Endometrium (tissue), 2 donors: ENCODE results near the gene BCL2L12.

Source experiments
- FAIRE-seq: peaks from 2 replicates; lab custom pipeline; 2012; peaks lifted over from hg19 to GRCh38; lab: Jason Lieb, UNC
- donor health status: control.
- donor health status: control.

Gene BCL2L12

GRCh38 chr19:49685845-49686332, 20.2 kb downstream of the BCL2L12 start:
- FAIRE-seq, result no peak

- no peak for FAIRE-seq
These were observed 20.9 kb downstream of the BCL2L12 start for GRCh38 chr19:49686503-49687088.

GRCh38 chr19:49687150-49687549, 21.4 kb downstream of the BCL2L12 start:
- FAIRE-seq, result no peak

- FAIRE-seq, result no peak
These were observed 22.0 kb downstream of the BCL2L12 start for GRCh38 chr19:49687566-49688316.

GRCh38 chr19:49688531-49689132, 22.9 kb downstream of the BCL2L12 start:
- FAIRE-seq, result no peak

- no peak for FAIRE-seq
These were observed 23.7 kb downstream of the BCL2L12 start, which contains the start of gene ADM5 for GRCh38 chr19:49689133-49690078. Gene ADM5, plus strand, starts transcription at chr19:49689594. Its CDS starts 244 bp downstream, at chr19:49689838.

GRCh38 chr19:49690079-49690655, 24.4 kb downstream of the BCL2L12 start:
- FAIRE-seq, result no peak

- peak; percentile 72 for FAIRE-seq
These were observed 25.0 kb downstream of the BCL2L12 start, which contains the start of gene CPT1C for GRCh38 chr19:49690656-49691242. Gene CPT1C, plus strand, starts transcription at chr19:49691116. Its CDS starts 1,137 bp downstream, at chr19:49692253.

GRCh38 chr19:49691243-49692146, 25.8 kb downstream of the BCL2L12 start:
- FAIRE-seq, result no peak

- no peak for FAIRE-seq
These were observed 26.4 kb downstream of the BCL2L12 start for GRCh38 chr19:49692147-49692506.

GRCh38 chr19:49696115-49696514, 30.4 kb downstream of the BCL2L12 start:
- FAIRE-seq, result no peak

- no peak for FAIRE-seq
These were observed 31.1 kb downstream of the BCL2L12 start for GRCh38 chr19:49696865-49697264.

GRCh38 chr19:49699364-49699763, 33.6 kb downstream of the BCL2L12 start:
- FAIRE-seq, result no peak

GRCh38 chr19:49700563-49700962, 34.8 kb downstream of the BCL2L12 start:
- FAIRE-seq, result no peak

GRCh38 chr19:49701271-49701786, 35.6 kb downstream of the BCL2L12 start:
- no peak for FAIRE-seq

GRCh38 chr19:49704888-49705642, 39.3 kb downstream of the BCL2L12 start:
- no peak for FAIRE-seq

- no peak for FAIRE-seq
These were observed 40.2 kb downstream of the BCL2L12 start for GRCh38 chr19:49705919-49706318.

GRCh38 chr19:49710372-49710951, 44.7 kb downstream of the BCL2L12 start:
- FAIRE-seq, result no peak

GRCh38 chr19:49712397-49712859, 46.7 kb downstream of the BCL2L12 start:
- FAIRE-seq, result no peak
